ENCODE measurements around the gene CCDC158.

DNA sequence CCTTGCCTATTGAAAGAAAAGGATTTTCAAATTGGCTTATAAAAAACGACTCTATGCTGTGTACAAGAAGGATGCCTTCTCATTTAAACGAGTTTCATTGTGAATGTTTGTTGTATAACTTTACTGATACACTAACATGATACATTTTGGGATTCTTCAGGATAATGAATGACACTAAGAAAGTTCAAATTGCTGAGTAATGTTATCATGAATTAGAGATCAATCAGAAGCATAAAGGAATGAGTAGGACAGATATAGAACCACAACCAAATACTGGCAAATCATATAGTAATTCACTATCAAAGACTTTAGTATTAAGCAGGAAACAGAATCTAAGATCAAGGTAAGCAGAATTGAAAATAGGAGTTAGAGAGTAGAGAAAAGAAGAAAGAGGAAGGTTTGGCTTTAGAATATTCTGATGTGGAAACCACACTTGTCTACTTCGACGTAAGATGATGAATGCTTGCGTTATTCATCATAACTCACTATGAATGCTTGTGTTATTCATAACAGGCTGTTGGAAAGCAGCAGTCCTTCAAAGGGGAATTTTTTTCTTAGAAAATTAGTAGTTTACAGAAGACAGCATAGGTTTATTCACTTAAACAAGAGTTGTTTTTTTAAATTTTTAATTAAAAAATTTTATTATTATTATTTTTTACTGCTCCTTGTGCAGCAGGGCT is 13.4 kb downstream of the CCDC158 start:
- TF ChIP-seq, protein P1, sequence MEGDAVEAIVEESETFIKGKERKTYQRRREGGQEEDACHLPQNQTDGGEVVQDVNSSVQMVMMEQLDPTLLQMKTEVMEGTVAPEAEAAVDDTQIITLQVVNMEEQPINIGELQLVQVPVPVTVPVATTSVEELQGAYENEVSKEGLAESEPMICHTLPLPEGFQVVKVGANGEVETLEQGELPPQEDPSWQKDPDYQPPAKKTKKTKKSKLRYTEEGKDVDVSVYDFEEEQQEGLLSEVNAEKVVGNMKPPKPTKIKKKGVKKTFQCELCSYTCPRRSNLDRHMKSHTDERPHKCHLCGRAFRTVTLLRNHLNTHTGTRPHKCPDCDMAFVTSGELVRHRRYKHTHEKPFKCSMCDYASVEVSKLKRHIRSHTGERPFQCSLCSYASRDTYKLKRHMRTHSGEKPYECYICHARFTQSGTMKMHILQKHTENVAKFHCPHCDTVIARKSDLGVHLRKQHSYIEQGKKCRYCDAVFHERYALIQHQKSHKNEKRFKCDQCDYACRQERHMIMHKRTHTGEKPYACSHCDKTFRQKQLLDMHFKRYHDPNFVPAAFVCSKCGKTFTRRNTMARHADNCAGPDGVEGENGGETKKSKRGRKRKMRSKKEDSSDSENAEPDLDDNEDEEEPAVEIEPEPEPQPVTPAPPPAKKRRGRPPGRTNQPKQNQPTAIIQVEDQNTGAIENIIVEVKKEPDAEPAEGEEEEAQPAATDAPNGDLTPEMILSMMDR (IDR thresholded peaks at IDR 0.05; ENCODE audit: extremely low read depth in 1 of 2, insufficient read depth in 1 of 2, low read depth in 1 of 2, low read length in 2 of 2) = no peak
- TF ChIP-seq EZH2 (IDR thresholded peaks at IDR 0.05; ENCODE audit: borderline replicate concordance, low read depth, low read length, severe bottlenecking) (no peak), POLR2A (IDR thresholded peaks at IDR 0.05; ENCODE audit: low read depth, low read length) (no peak)

All from endothelial cell of umbilical vein (primary cell).